SH-SY5Y (cell line): ENCODE measurements around the gene RAD9A.

Source experiments
- GATA2 ChIP-seq: IDR thresholded peaks from 2 replicates; pipeline ENCODE4 v1.6.1; 2011; ENCODE audit warnings: mild to moderate bottlenecking, low read depth, low read length
- GATA3 ChIP-seq: IDR thresholded peaks from 2 replicates; pipeline ENCODE4 v1.6.1; 2011; ENCODE audit warnings: low read depth, mild to moderate bottlenecking, low read length, moderate library complexity

DNA sequence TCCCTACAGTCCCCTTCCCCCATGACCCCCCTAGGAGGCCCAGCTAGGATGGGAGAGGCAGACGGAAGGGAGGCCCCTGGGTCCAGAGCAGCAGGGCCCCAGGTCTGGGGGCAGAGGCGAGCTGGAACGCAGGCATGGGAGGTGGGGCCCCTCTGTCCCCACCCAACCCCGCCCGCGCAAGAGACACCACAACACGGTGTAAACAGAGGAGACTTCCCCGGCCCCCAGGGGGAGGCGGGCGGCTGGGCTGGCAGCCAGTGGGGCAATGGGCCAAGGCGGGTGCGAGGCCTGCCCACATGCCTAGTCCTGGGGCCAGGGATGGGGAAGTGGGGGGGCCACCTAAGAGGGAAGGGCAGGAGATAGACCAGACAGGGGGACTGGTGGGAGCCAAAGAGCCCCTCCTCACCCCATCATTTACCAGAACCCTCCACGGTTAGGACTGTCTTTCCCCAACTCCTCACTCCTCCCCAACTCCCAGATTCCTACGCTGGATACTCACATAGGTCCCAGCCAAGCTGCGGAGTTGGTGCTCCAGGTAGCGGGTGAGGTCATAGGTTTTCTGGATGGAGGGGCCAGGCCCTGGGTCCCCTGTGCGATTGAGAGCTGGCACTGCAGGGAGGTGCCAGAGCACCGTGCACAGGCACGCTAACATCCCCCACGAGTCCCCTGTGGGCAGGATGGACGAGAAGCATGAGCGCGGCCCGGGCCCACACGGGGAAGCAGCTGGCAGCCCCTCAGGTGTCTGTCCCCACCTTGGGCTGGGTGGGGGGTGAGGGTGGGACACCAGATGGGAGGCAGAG lies 24.6 kb upstream of the RAD9A start:
- TF ChIP-seq GATA3 (no peak), GATA2 (no peak)
